GM19023 (cell line): Measurements from ENCODE around the gene GMPPB.
"Not testable (repeated sequence)": the region's sequence is repeated elsewhere in the genome, so short reads cannot be mapped to it uniquely, and the experiment has no call there.

Source experiments
- ATAC-seq: cut with Tn5 transposase; IDR thresholded peaks from one replicate; pipeline ENCODE4 v1.9.1; 2021; ENCODE audit warnings: mild to moderate bottlenecking, moderate library complexity; ENCODE audit not compliant: unreplicated experiment

The GMPPB gene

GRCh38 chr3:49694409-49695070 is 29.2 kb downstream of the GMPPB start:
- not testable (repeated sequence) for ATAC-seq

GRCh38 chr3:49691481-49691880 is 32.3 kb downstream of the GMPPB start:
- ATAC-seq = not testable (repeated sequence)

GRCh38 chr3:49690856-49691255 is 32.9 kb downstream of the GMPPB start:
- not testable (repeated sequence) for ATAC-seq

- not testable (repeated sequence) for ATAC-seq
Measured at GRCh38 chr3:49689908-49690624, 33.7 kb downstream of the GMPPB start.

- peak; percentile 60 for ATAC-seq
Measured at GRCh38 chr3:49689046-49689907, 34.5 kb downstream of the GMPPB start, which contains the start of the genes MST1 and RNF123. TSS of gene MST1 (minus strand) at chr3:49689474. CDS start at chr3:49688691, 783 bp downstream. TSS of gene RNF123 (plus strand) at chr3:49689557. CDS start at chr3:49691166, 1,609 bp downstream.

- ATAC-seq = not testable (repeated sequence)
Measured at GRCh38 chr3:49688338-49689045, 35.3 kb downstream of the GMPPB start.

- ATAC-seq = not testable (repeated sequence)
Measured at GRCh38 chr3:49687424-49687795, 36.3 kb downstream of the GMPPB start.

GRCh38 chr3:49686769-49687423 is 36.9 kb downstream of the GMPPB start:
- not testable (repeated sequence) for ATAC-seq

- ATAC-seq = not testable (repeated sequence)
Measured at GRCh38 chr3:49686346-49686745, 37.4 kb downstream of the GMPPB start.

GRCh38 chr3:49685846-49686245 is 37.9 kb downstream of the GMPPB start:
- ATAC-seq = not testable (repeated sequence)

- ATAC-seq = not testable (repeated sequence)
Measured at GRCh38 chr3:49685103-49685502, 38.6 kb downstream of the GMPPB start.

- ATAC-seq = not testable (repeated sequence)
Measured at GRCh38 chr3:49684453-49684852, 39.3 kb downstream of the GMPPB start.

GRCh38 chr3:49683162-49683561 is 40.6 kb downstream of the GMPPB start:
- ATAC-seq = no peak

GRCh38 chr3:49681543-49681942 is 42.2 kb downstream of the GMPPB start:
- ATAC-seq = no peak

- no peak for ATAC-seq
Measured at GRCh38 chr3:49681232-49681522, 42.6 kb downstream of the GMPPB start.

- ATAC-seq = no peak
Measured at GRCh38 chr3:49680493-49681231, 43.1 kb downstream of the GMPPB start.

GRCh38 chr3:49675912-49676311 is 47.8 kb downstream of the GMPPB start:
- no peak for ATAC-seq

- ATAC-seq = peak; percentile 26
Measured at GRCh38 chr3:49674497-49674983, 49.2 kb downstream of the GMPPB start.

- ATAC-seq = peak; percentile 80
Measured at GRCh38 chr3:49673715-49674496, 49.8 kb downstream of the GMPPB start, which contains the start of gene APEH. TSS of gene APEH (plus strand) at chr3:49674351. CDS start at chr3:49674402, 51 bp downstream.
